ENCODE measurements around the gene FAM83C. TPM values are rescaled to one million over a fixed set of nuclear protein-coding genes. Genes with fewer than 3 reads are reported as not detected.

The FAM83C gene
- total RNA-seq, 1 donor from 2014 or later: not detected

- intact Hi-C loops (cut with DNase I): no loop called here
- H3K9me3 ChIP-seq: no peaks in the 10 kb centered on the region
- H3K27me3 ChIP-seq: no peaks in the 10 kb centered on the region
- H3K27ac ChIP-seq: no peak overlapping the region
- TF ChIP-seq CTCF (IDR thresholded peaks at IDR 0.05): no peak
- DNase-seq (no peak), ATAC-seq (no peak)
- H3K4me3 ChIP-seq: no peak overlapping the region
- H3K4me1 ChIP-seq: no peaks in the 10 kb centered on the region
- no peaks in the 10 kb centered on the region for H3K36me3 ChIP-seq
Measured at GRCh38 chr20:35243986-35244385, 48.2 kb downstream of the FAM83C start.

- H3K27me3 ChIP-seq: no peaks in the 10 kb centered on the region
- H3K4me3 ChIP-seq: no peak overlapping the region
- intact Hi-C loops (cut with DNase I): no loop called here
- H3K36me3 ChIP-seq: no peaks in the 10 kb centered on the region
- ATAC-seq (no peak), DNase-seq (no peak)
- TF ChIP-seq CTCF (IDR thresholded peaks at IDR 0.05): no peak
- no peaks in the 10 kb centered on the region for H3K4me1 ChIP-seq
- no peaks in the 10 kb centered on the region for H3K9me3 ChIP-seq
- no peak overlapping the region for H3K27ac ChIP-seq
Measured at GRCh38 chr20:35243317-35243716, 48.9 kb downstream of the FAM83C start.

GRCh38 chr20:35240811-35241293 is 51.4 kb downstream of the FAM83C start:
- Histone ChIP-seq H3K27me3 (no peaks in the 10 kb centered on the region), H3K36me3 (no peaks in the 10 kb centered on the region), H3K9me3 (no peaks in the 10 kb centered on the region), H3K27ac (no peak overlapping the region), H3K4me1 (no peaks in the 10 kb centered on the region), H3K4me3 (no peak overlapping the region)
- intact Hi-C loops (cut with DNase I): no loop called here
- no peak for DNase-seq
- TF ChIP-seq CTCF (IDR thresholded peaks at IDR 0.05): no peak
- ATAC-seq: peak; percentile 47

GRCh38 chr20:35240083-35240810 is 52.0 kb downstream of the FAM83C start:
- Histone ChIP-seq H3K9me3 (no peaks in the 10 kb centered on the region), H3K4me3 (no peak overlapping the region), H3K36me3 (peaks cover 3% of the 10 kb centered on the region), H3K27ac (no peak overlapping the region), H3K4me1 (no peaks in the 10 kb centered on the region), H3K27me3 (no peaks in the 10 kb centered on the region)
- TF ChIP-seq CTCF (IDR thresholded peaks at IDR 0.05): no peak
- ATAC-seq (no peak), DNase-seq (no peak)
- intact Hi-C loops (cut with DNase I): no loop called here

- H3K9me3 ChIP-seq: no peaks in the 10 kb centered on the region
- H3K4me3 ChIP-seq: no peak overlapping the region
- no peak for TF ChIP-seq CTCF (IDR thresholded peaks at IDR 0.05)
- H3K36me3 ChIP-seq: peaks cover 5% of the 10 kb centered on the region
- no peak for ATAC-seq
- intact Hi-C loops (cut with DNase I): no loop called here
- DNase-seq: no peak
- H3K4me1 ChIP-seq: no peaks in the 10 kb centered on the region
- no peaks in the 10 kb centered on the region for H3K27me3 ChIP-seq
- no peak overlapping the region for H3K27ac ChIP-seq
Measured at GRCh38 chr20:35238735-35239134, 53.5 kb downstream of the FAM83C start.
